Measurements from ENCODE around the gene CAPRIN2.
A peak's percentile ranks its signal among the peaks of the same experiment; 100 is the strongest.

CAPRIN2 gene

GRCh38 chr12:30763053-30763452 is 8.3 kb upstream of the CAPRIN2 start:
- DNase-seq, result no peak

DNA sequence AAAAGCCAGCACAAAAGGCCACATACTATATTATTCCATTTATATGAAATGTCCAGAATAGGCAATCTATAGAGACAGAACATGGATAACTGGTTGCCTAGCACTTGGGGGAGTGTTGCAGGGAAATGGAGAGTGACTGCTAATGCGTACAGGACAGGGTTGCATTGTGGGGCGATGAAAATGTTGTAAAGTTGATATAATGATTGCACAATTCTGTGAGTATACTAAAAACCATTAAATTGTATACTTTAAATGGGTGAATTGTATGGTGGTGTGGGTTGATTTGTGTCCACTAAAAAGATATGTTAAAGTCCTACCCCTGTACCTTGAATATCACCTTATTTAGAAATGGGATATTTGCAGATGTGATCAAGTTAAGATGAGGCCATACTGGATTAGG is 7.0 kb upstream of the CAPRIN2 start:
- DNase-seq, result no peak

DNA sequence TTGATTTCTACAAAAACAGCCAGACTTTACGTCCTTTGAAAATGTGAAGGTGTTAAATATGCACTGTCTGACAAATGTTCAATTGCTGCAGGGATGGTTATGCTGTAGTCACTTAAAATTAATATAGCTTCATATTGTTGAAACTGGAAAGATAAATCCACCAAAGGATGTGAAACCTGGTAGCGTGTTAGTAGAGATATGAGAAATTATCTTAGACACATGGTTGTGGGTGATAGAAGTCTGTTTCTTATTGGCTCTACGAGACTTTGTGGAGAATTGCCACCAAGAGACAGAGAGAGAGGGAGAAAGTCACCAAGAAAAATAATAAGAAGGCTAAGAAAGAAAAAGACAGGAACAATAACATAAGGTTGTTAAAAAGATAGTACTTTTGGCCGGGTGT is 2.6 kb upstream of the CAPRIN2 start:
- DNase-seq, result no peak

DNA sequence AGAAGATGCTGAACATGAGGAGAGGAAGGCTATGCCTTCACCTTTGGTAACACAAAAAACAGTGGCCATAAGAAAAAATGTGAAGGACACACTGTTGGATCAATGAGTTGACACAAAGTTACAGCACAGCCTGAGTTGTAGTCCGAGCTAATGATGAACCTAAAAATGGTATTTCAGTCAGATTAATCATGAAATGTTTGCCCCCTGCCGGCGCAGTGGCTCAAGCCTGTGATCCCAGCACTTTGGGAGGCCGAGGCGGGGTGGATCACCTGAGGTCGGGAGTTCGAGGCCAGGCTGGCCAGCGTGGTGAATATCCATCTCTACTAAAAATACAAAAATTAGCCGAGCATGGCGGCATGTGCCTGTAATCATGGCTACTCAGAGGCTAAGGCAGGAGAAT is 1.3 kb upstream of the CAPRIN2 start:
- no peak for DNase-seq

DNA sequence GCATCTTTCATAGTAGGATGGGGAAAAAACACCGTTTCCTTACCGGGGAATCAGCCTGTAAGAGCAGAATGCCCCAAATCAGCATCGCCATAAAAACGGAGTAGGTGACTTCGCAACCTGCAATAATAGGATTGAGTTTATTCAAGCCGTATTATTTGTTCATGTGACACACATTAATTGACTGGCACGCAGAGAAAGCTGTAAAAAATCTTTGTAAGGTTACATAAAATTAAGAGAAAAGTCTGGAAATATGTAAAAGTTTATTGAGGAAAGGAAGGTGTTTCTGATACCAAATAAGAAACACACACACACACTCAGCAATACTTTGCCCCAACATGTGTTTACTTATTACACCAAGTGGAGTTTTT is 628 bp upstream of the CAPRIN2 start:
- no peak for DNase-seq

- no peak for DNase-seq
Measured at GRCh38 chr12:30754383-30754749, 385 bp downstream of the CAPRIN2 start.

GRCh38 chr12:30753751-30754382 is 884 bp downstream of the CAPRIN2 start:
- peak; percentile 98 for DNase-seq

DNA sequence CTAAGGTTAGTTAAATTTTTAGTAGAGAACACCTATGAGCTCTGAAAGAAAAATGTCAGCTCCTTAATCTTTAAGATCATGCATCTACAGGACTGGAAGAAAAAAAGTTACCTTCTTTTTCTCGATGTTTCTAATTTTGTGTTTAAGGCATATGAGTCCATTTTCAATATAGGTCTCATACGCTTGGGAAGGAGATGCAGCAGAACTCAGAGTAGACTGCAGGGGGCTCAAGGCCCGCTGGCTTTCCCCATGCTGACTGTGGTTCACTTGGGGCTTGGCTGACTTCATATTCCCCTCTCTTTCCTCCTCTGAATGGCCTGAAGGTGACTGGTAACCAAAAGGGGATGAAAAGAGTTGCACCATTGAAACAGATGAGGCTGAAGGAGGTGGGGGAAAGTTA is 1.5 kb downstream of the CAPRIN2 start:
- DNase-seq, result peak; percentile 95

DNA sequence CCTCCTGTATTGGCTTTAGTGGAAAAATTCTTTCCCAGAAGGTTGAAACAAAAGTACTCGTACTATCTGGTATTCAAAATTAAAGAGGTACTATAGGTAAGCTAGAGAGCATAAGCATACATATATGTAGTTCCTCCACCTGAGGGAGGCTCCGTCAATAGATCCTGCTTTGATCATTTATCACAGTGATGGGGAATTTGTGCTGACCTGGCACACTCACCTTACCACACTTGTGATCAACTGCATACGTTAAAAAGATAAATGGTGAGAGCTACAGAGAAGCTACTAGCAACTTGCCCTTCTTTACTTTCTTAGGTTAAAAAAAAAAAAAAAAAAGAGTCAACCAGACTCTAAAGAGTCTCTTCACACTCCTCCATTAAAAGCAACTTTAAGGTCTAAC is 2.5 kb downstream of the CAPRIN2 start:
- DNase-seq, result no peak

DNA sequence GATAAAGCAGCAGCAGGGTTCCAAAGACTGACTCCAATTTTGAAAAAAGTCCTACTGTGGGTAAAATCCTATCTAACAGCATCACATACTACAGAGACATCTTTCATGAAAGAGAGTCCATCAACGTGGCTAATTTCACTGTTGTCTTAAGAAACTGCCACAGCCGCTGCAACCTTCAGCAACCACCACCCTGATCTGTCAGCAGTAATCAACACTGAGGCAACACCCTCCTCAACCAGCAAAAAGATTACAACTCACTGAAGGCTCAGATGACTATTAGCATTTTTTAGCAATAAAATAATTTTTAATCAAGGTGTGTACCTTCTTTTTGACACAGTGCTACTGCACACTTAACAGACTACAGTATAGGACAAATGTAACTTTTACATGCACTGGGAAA is 6.6 kb downstream of the CAPRIN2 start:
- no peak for DNase-seq

GRCh38 chr12:30746190-30746589 is 8.6 kb downstream of the CAPRIN2 start:
- no peak for DNase-seq

DNA sequence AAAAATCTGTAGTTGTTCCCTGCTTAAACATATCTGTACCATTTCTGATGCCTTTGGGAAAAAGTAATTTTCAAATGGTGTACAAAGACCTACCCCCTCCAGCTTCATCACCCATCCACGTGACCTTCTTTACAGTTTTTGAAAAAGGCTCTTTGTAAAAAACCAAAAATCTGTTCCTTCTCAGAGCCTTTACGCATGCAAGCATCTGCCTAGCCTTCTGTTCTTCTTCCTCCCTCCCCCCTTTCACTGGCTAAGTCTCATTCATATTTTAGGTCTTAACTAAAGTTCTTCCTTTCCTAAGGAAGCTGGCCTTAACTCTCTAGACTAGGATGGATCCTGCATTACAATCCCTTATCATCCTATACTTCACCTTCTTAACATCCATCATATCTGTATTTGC is 10.4 kb downstream of the CAPRIN2 start:
- no peak for DNase-seq

- no peak for DNase-seq
Measured at GRCh38 chr12:30740274-30740673, 14.5 kb downstream of the CAPRIN2 start.

DNA sequence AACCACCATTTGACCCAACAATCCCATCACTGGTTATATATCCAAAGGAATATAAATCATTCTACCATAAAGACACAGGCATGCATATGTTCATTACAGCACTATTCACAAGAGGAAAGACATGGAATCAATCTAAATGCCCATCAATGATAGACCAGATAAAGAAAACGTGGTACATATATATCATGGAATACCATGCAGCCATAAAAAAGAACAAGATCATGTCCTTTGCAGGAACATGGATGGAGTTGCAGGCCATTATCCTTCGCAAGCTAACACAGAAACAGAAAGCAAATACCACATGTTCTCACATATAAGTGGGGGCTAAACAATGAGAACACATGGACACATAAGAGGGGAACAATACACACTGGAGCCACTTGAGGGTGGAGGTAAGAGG is 15.7 kb downstream of the CAPRIN2 start:
- no peak for DNase-seq

DNA sequence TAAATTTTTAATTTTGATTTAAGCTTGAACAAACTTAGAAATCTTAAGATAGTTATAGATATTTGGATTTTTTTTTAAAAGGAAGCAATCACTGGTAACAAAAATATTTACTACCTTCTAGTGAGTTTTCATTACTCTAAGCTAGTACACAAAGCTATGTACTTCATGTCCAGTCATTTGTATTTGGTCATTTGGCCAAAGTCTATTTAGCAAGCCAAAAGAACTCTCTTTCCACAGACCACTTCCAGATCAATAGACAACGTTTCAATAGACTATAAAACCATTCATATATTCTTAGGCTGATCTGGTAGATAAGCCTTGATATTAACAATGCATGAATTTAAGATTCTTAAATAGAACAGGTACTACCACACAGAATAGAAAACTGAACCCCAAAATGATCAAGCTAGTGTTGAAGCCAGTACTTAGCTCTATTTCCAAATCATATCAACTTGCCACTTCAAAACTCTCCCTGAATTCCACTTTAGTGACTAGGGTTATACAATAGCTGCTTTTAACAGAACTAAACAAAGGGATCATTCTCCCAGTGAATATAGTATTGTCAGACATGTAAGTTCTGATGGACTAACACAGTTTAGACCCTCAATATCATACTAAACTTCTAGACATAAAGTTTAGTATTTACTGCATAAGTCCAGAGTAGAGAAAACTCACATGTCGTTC is 21.7 kb downstream of the CAPRIN2 start:
- no peak for DNase-seq

DNA sequence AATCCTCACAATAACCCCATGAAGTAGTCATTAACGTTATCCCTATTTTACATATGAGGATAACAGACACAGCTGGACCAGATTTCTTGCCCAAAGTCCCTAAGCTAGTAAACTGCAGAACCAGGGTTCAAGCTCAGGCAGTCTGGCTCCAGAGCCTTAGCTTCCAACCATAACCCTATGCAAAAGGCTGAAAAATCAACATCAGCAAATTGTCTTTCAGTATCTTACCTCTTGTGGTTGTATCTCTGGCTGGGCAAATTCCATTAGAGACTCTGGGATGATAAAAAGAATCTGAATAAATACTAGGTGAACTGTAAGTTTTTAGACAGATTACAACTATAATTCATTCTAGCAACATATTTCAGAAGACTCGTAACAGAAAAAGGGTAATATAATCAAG is 24.7 kb downstream of the CAPRIN2 start:
- no peak for DNase-seq

DNA sequence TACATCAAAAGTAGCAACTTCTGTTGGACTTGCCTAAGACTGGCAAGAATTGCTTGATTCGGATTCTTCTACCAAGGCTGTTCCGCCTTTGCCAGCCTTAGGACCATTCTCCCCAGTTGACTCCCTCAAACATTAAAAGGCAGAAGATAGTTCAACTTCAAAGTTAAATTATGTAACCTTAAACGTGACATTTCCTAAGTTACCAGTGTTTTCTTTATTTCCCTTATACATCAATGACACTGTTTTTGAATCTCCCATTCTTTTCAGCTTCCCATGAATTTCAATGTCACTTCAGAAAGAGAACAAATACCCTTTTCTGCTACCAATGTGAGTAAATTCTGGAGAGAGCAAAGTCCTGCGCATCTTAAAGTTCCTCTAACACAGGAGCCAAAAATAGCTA is 25.2 kb downstream of the CAPRIN2 start:
- no peak for DNase-seq

DNA sequence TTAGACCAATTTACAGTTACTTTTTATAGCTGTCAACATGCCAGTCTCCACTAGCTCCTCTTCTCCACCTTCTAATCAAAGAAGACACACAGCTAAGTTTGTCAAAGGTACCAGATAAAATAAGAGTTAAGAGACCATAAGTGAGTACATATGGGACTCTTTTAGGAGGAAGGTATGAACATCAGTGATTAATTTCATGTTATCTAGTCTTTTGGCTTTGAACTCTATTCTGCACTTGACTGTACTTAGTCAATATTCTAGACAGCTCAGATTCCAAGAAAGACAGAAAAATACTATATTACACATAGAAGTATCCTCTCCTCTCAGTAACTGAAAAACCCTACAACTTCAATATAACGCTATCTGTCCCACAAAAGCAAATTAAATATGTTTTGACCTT is 28.1 kb downstream of the CAPRIN2 start:
- no peak for DNase-seq

- DNase-seq, result no peak
Measured at GRCh38 chr12:30725739-30726138, 29.0 kb downstream of the CAPRIN2 start.

DNA sequence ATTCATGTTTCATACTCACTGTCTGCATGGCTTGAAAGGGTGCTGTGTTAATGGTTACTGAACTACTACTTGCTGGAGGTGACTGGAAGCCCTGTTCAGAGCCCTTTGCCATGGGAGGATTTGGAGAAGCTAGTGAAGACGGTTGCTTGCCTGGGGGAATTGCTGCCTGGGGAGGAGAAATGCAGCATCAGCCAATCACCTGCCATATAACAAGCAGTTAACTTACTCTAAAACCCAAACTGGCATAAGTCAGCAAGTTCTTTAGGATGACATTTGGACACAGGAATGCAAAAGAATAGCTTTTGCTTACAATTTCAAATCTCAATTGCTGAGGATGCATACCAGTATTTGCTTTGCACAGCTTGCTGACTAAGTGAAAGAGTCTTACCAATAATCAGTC is 35.7 kb downstream of the CAPRIN2 start:
- no peak for DNase-seq

GRCh38 chr12:30707613-30708342 is 47.0 kb downstream of the CAPRIN2 start:
- DNase-seq, result peak; percentile 83

DNA sequence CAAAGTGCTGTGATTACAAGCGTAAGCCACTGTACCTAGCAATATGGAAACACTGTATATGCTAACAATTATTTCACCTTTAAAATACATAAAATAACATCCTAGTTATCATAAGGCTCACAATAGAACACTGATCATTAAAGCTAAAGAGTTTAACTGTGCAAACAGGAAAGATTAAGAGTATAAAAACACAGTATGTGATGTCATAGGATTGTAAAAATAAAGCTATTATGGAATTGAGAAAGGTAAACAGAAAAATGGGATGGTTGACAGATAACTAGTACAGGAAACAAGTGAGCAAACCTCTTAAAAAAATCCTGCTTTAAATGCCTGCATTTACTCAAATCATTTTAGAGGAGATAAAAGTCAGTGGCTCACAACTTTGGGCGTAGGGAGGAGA is 48.3 kb downstream of the CAPRIN2 start:
- peak; percentile 95 for DNase-seq

GRCh38 chr12:30701056-30701455 is 53.7 kb downstream of the CAPRIN2 start:
- peak; percentile 81 for DNase-seq

DNA sequence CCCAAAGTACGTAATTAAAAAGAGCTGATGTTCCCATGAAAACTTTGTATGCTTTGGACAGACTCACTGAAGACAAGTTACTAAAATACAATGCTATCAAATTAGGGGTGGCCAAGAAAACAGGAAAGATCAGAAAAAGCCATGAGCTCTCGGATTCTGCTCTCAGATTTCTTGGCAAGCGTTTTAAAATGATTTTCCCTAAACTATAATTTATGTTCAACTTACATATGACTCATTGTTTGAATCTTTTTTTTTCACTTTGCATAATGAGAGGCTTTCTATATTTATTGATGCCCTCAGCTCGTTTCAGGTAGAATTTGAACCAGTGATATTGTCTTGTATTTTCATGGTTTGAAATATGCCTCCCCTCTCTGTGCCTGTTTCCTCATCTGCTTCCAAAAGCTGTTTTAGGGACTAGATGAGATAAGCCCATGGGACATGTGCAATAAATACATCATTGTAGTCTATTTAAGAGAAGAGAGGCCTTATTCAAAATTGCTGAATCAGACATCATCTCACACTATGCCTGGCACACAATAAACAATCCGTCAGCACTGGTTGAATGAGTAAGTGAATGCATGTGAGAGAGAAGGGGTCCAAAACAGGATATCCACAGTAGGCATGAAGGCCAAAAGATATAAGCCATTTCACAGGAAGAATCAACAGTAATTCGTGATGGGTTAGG is 54.4 kb downstream of the CAPRIN2 start:
- DNase-seq, result peak; percentile 91
